ENCODE measurements around the gene QSOX2.

GRCh38 chr9:136261686-136262430 is 16.2 kb upstream of the QSOX2 start:
- TF ChIP-seq CTCF (IDR thresholded peaks at IDR 0.05) (no peak), EP300 (IDR thresholded peaks at IDR 0.05) (no peak)

All from upper lobe of left lung (tissue), 4 donors.